WI38 (cell line): Measurements from ENCODE around the gene USP43.
"Not testable (repeated sequence)": the region's sequence is repeated elsewhere in the genome, so short reads cannot be mapped to it uniquely, and the experiment has no call there.

Experiments
- H3K4me3 ChIP-seq: 2 replicates; pipeline ENCODE4 v1.5.1; 2011; ENCODE audit warnings: low read depth, mild to moderate bottlenecking, control low read depth, low read length
- TF ChIP-seq, protein P1 (sequence below): IDR thresholded peaks from 2 replicates; pipeline ENCODE4 v1.5.1; 2012; ENCODE audit warnings: low read depth, mild to moderate bottlenecking, control low read depth, low read length

Gene USP43

GRCh38 chr17:9615486-9615885, 29.8 kb upstream of the USP43 start:
- H3K4me3 ChIP-seq = no peak overlapping the region
- TF ChIP-seq, protein P1, sequence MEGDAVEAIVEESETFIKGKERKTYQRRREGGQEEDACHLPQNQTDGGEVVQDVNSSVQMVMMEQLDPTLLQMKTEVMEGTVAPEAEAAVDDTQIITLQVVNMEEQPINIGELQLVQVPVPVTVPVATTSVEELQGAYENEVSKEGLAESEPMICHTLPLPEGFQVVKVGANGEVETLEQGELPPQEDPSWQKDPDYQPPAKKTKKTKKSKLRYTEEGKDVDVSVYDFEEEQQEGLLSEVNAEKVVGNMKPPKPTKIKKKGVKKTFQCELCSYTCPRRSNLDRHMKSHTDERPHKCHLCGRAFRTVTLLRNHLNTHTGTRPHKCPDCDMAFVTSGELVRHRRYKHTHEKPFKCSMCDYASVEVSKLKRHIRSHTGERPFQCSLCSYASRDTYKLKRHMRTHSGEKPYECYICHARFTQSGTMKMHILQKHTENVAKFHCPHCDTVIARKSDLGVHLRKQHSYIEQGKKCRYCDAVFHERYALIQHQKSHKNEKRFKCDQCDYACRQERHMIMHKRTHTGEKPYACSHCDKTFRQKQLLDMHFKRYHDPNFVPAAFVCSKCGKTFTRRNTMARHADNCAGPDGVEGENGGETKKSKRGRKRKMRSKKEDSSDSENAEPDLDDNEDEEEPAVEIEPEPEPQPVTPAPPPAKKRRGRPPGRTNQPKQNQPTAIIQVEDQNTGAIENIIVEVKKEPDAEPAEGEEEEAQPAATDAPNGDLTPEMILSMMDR = no peak

- TF ChIP-seq, protein P1 = no peak
- no peak overlapping the region for H3K4me3 ChIP-seq
Observed at GRCh38 chr17:9622961-9623360, 22.4 kb upstream of the USP43 start.

DNA sequence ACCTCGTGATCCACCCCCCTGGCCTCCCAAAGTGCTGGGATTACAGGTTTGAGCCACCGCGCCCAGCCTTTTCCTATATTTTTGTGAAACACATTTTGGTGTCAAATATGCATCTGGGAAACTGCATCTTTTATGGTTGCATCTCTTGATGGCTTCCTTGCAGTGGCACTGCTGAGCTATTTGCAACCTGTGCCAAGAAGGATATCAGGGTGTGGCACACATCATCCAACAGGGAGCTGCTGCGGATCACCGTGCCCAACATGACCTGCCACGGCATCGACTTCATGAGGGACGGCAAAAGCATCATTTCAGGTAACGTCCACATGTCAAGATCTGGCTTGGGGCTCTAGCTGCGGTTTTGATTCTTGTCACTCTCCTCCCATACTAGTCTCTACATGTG, 16.8 kb upstream of the USP43 start:
- TF ChIP-seq, protein P1 = no peak
- no peak overlapping the region for H3K4me3 ChIP-seq

DNA sequence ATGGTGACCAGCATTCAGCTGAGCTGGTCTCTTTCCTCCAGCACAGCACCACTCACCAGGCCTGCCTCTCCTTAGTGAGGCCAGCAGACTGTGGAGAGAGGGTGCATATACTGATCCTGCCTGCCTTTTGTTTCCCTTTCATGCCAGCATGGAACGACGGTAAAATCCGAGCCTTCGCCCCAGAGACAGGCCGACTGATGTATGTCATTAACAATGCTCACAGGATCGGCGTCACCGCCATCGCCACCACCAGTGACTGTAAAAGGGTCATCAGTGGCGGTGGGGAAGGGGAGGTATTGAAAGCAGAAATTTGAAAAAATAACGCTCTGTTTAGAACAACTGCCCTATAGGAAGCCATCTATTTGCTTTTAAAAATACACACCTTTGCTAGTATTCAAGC, 12.6 kb upstream of the USP43 start:
- TF ChIP-seq, protein P1 = no peak
- H3K4me3 ChIP-seq = no peak overlapping the region

GRCh38 chr17:9635340-9635739, 10.0 kb upstream of the USP43 start:
- no peak overlapping the region for H3K4me3 ChIP-seq

DNA sequence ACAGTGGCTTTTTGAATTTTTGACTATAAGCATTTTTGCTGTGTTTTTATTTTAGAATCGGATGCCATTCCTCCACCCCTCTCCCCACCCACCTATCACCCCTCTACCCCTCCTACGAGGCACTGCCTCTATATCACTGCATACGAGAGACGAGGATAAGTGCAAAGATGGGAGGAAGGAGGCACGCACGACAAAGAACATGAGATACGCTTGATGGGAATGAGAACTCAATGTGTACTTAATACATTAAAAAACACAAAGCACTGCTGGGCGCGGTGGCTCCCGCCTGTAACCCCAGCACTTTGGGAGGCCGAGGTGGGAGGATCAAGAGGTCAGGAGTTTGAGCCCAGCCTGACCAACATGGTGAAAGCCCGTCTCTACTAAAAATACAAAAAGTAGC, 8.8 kb upstream of the USP43 start:
- H3K4me3 ChIP-seq = no peak overlapping the region
- TF ChIP-seq, protein P1 = no peak

More at GRCh38 chr17:9635340-9635739, 10.0 kb upstream of the USP43 start:
- TF ChIP-seq, protein P1 = no peak

- not testable (repeated sequence) for H3K4me3 ChIP-seq
Observed at GRCh38 chr17:9640388-9640787, 4.9 kb upstream of the USP43 start.

- TF ChIP-seq, protein P1 = no peak
- no peak overlapping the region for H3K4me3 ChIP-seq
Observed at GRCh38 chr17:9643611-9644010, 1.7 kb upstream of the USP43 start.
